HL-60/S4 (cell line): ENCODE data around the gene RCL1.

ENCODE experiments used
- in situ Hi-C: fragments of 300-500 bp; cut with MboI; formaldehyde crosslinking; loops from 2 replicates; pipeline ENCODE4 v1.14.3; 2022; ENCODE audit warnings: low sequenced_read_pairs

RCL1 gene

GRCh38 chr9:4838189-4838546 lies 45.4 kb downstream of the RCL1 start:
- in situ Hi-C loops, result no loop called here

- in situ Hi-C loops, result no loop called here
Measured at GRCh38 chr9:4839470-4839912, 46.7 kb downstream of the RCL1 start.

GRCh38 chr9:4840018-4840417 lies 47.3 kb downstream of the RCL1 start:
- in situ Hi-C loops, result no loop called here

GRCh38 chr9:4842213-4842612 lies 49.5 kb downstream of the RCL1 start:
- in situ Hi-C loops, result no loop called here

- in situ Hi-C loops, result no loop called here
Measured at GRCh38 chr9:4842734-4843133, 50.0 kb downstream of the RCL1 start.

GRCh38 chr9:4844056-4844838 lies 51.5 kb downstream of the RCL1 start:
- in situ Hi-C loops, result no loop called here

GRCh38 chr9:4849369-4849768 lies 56.6 kb downstream of the RCL1 start:
- in situ Hi-C loops, result no loop called here

- in situ Hi-C loops, result no loop called here
Measured at GRCh38 chr9:4850603-4851310, 58.0 kb downstream of the RCL1 start.

GRCh38 chr9:4852419-4852818 lies 59.7 kb downstream of the RCL1 start:
- in situ Hi-C loops, result no loop called here

- in situ Hi-C loops, result no loop called here
Measured at GRCh38 chr9:4854265-4854590, 61.5 kb downstream of the RCL1 start.

GRCh38 chr9:4855841-4856240 lies 63.1 kb downstream of the RCL1 start:
- in situ Hi-C loops, result no loop called here

GRCh38 chr9:4857163-4857810 lies 64.5 kb downstream of the RCL1 start:
- in situ Hi-C loops, result no loop called here

- in situ Hi-C loops, result no loop called here
Measured at GRCh38 chr9:4859035-4859434, 66.3 kb downstream of the RCL1 start.

GRCh38 chr9:4860383-4860782 lies 67.6 kb downstream of the RCL1 start:
- in situ Hi-C loops, result no loop called here

- in situ Hi-C loops, result no loop called here
Measured at GRCh38 chr9:4861145-4861544, 68.4 kb downstream of the RCL1 start.

- in situ Hi-C loops, result no loop called here
Measured at GRCh38 chr9:4861736-4862451, 69.2 kb downstream of the RCL1 start.

GRCh38 chr9:4862506-4863250 lies 69.9 kb downstream of the RCL1 start:
- in situ Hi-C loops, result no loop called here

- in situ Hi-C loops, result no loop called here
Measured at GRCh38 chr9:4864234-4864661, 71.5 kb downstream of the RCL1 start.

- in situ Hi-C loops, result no loop called here
Measured at GRCh38 chr9:4864698-4865097, 72.0 kb downstream of the RCL1 start.

GRCh38 chr9:4865681-4866080 lies 72.9 kb downstream of the RCL1 start:
- in situ Hi-C loops, result no loop called here
